GM12878 (cell line): ENCODE measurements around the gene BEST4. TPM values are rescaled to one million over a fixed set of nuclear protein-coding genes. Genes with fewer than 3 reads are reported as not detected.

Experiments
- ATAC-seq: fragments of 200-7000 bp; cut with Tn5 transposase; 3 replicates; pipeline ENCODE4 v1.9.1; 2020; ENCODE audit warnings: mild to moderate bottlenecking, moderate library complexity
- BruUV-seq: library from RNA; stranded (reverse); fragments of 400-500 nt; replicated peaks from 2 replicates; lab custom pipeline; 2021; lab: Mats Ljungman, UMichigan
- CTCF ChIA-PET: fragments of 300-600 bp; sonication (Branson Sonifier 250); formaldehyde crosslinking; extraction: SDS; loops from one replicate; lab custom pipeline; 2021; ENCODE audit warnings: inconsistent platforms; lab: Yijun Ruan, JAX
- POLR2A ChIA-PET: fragments of 350-600 bp; formaldehyde crosslinking; extraction: SDS; loops from one replicate; lab custom pipeline; 2021; ENCODE audit warnings: inconsistent platforms; lab: Charles Lee
- RAD21 ChIA-PET: fragments of 300-600 bp; sonication (Branson Sonifier 250); formaldehyde crosslinking; loops from one replicate; lab custom pipeline; 2023; ENCODE audit warnings: antibody characterized with exemption; ENCODE audit not compliant: unreplicated experiment; lab: Charles Lee
- SMC1A ChIA-PET: fragments of 300-600 bp; sonication (Branson Sonifier 250); formaldehyde crosslinking; loops from one replicate; lab custom pipeline; 2023; ENCODE audit not compliant: unreplicated experiment, uncharacterized antibody; lab: Charles Lee
- DNase-seq: peaks from one replicate; pipeline ENCODE4 v3.0.0-alpha.2; 2011; ENCODE audit warnings: low read depth, low spot score
- FAIRE-seq: peaks from 3 replicates; lab custom pipeline; 2011; peaks lifted over from hg19 to GRCh38; lab: Jason Lieb, UNC
- H2AFZ ChIP-seq: 2 replicates; pipeline ENCODE4 v1.6.0; 2011; ENCODE audit warnings: low read depth, low read length, control low read depth; ENCODE audit not compliant: control insufficient read depth
- H3K27ac ChIP-seq: 2 replicates; pipeline ENCODE4 v1.5.1; 2011; ENCODE audit warnings: control low read depth; ENCODE audit not compliant: control insufficient read depth, insufficient read depth
- H3K27me3 ChIP-seq, 2 experiments: replicated peaks in 1 of 2; 2 replicates each; pipeline versions ENCODE4 v1.6.0 to v1.6.1; 2011; ENCODE audit warnings: low read length in 1 of 2; ENCODE audit not compliant: control insufficient read depth in 2 of 2, insufficient read depth in 2 of 2
- H3K36me3 ChIP-seq, 2 experiments: 2 replicates each; pipeline ENCODE4 v1.5.1; 2011; ENCODE audit warnings: low read length in 1 of 2; ENCODE audit not compliant: control insufficient read depth in 2 of 2, insufficient read depth in 2 of 2
- H3K4me1 ChIP-seq: 2 replicates; pipeline ENCODE4 v1.6.1; 2011; ENCODE audit warnings: mild to moderate bottlenecking, low read length, moderate library complexity, mixed read lengths; ENCODE audit not compliant: control insufficient read depth, insufficient read depth
- H3K4me2 ChIP-seq: 2 replicates; pipeline ENCODE4 v1.6.0; 2011; ENCODE audit warnings: control low read depth; ENCODE audit not compliant: control insufficient read depth, insufficient read depth
- H3K4me3 ChIP-seq: fragments of 200-600 bp; sonication (generic); 2 replicates; pipeline ENCODE4 v1.5.1; 2016
- H3K79me2 ChIP-seq: 2 replicates; pipeline ENCODE4 v1.6.0; 2011; ENCODE audit warnings: low read length; ENCODE audit not compliant: control insufficient read depth, insufficient read depth
- H3K9ac ChIP-seq: 2 replicates; pipeline ENCODE4 v1.8.0; 2011; ENCODE audit warnings: low read length, control low read depth, mixed read lengths; ENCODE audit not compliant: control insufficient read depth, insufficient read depth
- H3K9me3 ChIP-seq: replicated peaks from 3 replicates; pipeline ENCODE4 v1.5.1; 2011; ENCODE audit warnings: mild to moderate bottlenecking, low read length; ENCODE audit not compliant: control insufficient read depth, insufficient read depth
- H4K20me1 ChIP-seq: 2 replicates; pipeline ENCODE4 v1.6.0; 2011; ENCODE audit not compliant: control insufficient read depth, insufficient read depth
- ATF7 ChIP-seq: fragments of 450-650 bp; IDR thresholded peaks from 2 replicates; pipeline ENCODE4 v1.6.1; 2016; ENCODE audit warnings: low read depth, mild to moderate bottlenecking
- BHLHE40 ChIP-seq, 2 experiments: fragments of 450-650 bp in 1 of 2; IDR thresholded peaks; 2 replicates each; pipeline ENCODE4 v1.6.1; 2011 to 2017; ENCODE audit warnings: low read depth in 2 of 2, borderline replicate concordance in 1 of 2, improper control_type of control experiment in 1 of 2, low read length in 1 of 2, mild to moderate bottlenecking in 1 of 2
- GABPA ChIP-seq: IDR thresholded peaks from 2 replicates; pipeline ENCODE4 v1.6.1; 2014; ENCODE audit warnings: antibody characterized with exemption, low read depth, mild to moderate bottlenecking, inconsistent platforms
- JUNB ChIP-seq: IDR thresholded peaks from 2 replicates; pipeline ENCODE4 v1.6.1; 2016; ENCODE audit warnings: antibody characterized with exemption, mild to moderate bottlenecking
- MEF2B ChIP-seq: fragments of 450-650 bp; IDR thresholded peaks from 2 replicates; pipeline ENCODE4 v1.6.1; 2018; ENCODE audit warnings: mild to moderate bottlenecking, moderate library complexity; ENCODE audit not compliant: partially characterized antibody, poor library complexity, severe bottlenecking
- MXI1 ChIP-seq: fragments of 150-350 bp; IDR thresholded peaks from 2 replicates; pipeline ENCODE4 v1.6.1; 2011; ENCODE audit warnings: low read depth, mild to moderate bottlenecking, inconsistent platforms, low read length, improper control_type of control experiment
- MYC ChIP-seq: IDR thresholded peaks from 2 replicates; pipeline ENCODE4 v1.6.1; 2011; ENCODE audit warnings: mild to moderate bottlenecking, low read length, moderate library complexity, inconsistent platforms; ENCODE audit not compliant: insufficient read depth, insufficient replicate concordance, insufficient read length, severe bottlenecking
- RFX5 ChIP-seq: IDR thresholded peaks from 2 replicates; pipeline ENCODE4 v1.6.1; 2011; ENCODE audit warnings: low read depth, low read length, improper control_type of control experiment
- SMARCA5 ChIP-seq: fragments of 450-650 bp; IDR thresholded peaks from 2 replicates; pipeline ENCODE4 v1.6.1; 2017; ENCODE audit warnings: mild to moderate bottlenecking
- SPI1 ChIP-seq: IDR thresholded peaks from 2 replicates; pipeline ENCODE4 v1.6.1; 2011; ENCODE audit warnings: low read depth, mild to moderate bottlenecking, low read length, moderate library complexity, borderline replicate concordance; ENCODE audit not compliant: insufficient read depth
- SUPT20H ChIP-seq: IDR thresholded peaks from 2 replicates; pipeline ENCODE4 v1.6.1; 2011; ENCODE audit warnings: low read depth, mild to moderate bottlenecking, low read length, moderate library complexity, borderline replicate concordance; ENCODE audit not compliant: control insufficient read depth
- TBL1XR1 ChIP-seq: IDR thresholded peaks from 2 replicates; pipeline ENCODE4 v1.6.1; 2012; ENCODE audit warnings: low read depth, low read length, improper control_type of control experiment
- WGBS: methylation state at CpG from one replicate; pipeline ENCODE4 v1.1.6; 2016; ENCODE audit warnings: low lambda C conversion rate; ENCODE audit not compliant: insufficient replicate concordance, insufficient coverage; ENCODE audit errors: missing lambda C conversion rate; 5-methylcytosine and 5-hydroxymethylcytosine counted together
- in situ Hi-C: fragments of 300-500 bp; cut with MboI; formaldehyde crosslinking; loops from 9 replicates; pipeline ENCODE4 v1.14.3; 2018; ENCODE audit warnings: mixed read lengths
- intact Hi-C: fragments of 100-400 bp; cut with micrococcal nuclease; formaldehyde crosslinking; loops from one replicate; pipeline ENCODE4 v1.14.2; 2022; ENCODE audit not compliant: unreplicated experiment
- polyA plus RNA-seq, 11 experiments: library from polyadenylated mRNA; depleted of rRNA in 4 of 11; unstranded in 6 of 11; stranded (reverse) in 5 of 11; fragments of >200 nt; fragmentation: Nextera tagmentation in 4 of 11; fragmentation: Illumina TruSeq in 1 of 11; extraction: Ambion mirVana in 4 of 11; extraction: Trizol in 1 of 11; gene quantifications; 1 replicate in 1 of 11; 2 replicates in 10 of 11; pipeline versions ENCODE4 v1.2.1 to v1.2.3, GENCODE V29; 2011 to 2016; ENCODE audit warnings: inconsistent platforms in 2 of 11, missing spikeins in 2 of 11, low read depth in 1 of 11
- total RNA-seq, 4 experiments: library from RNA; depleted of rRNA in 3 of 4; stranded (reverse); fragments of >200 nt in 3 of 4; fragmentation: Illumina TruSeq in 1 of 4; extraction: Trizol in 1 of 4; gene quantifications; 2 replicates each; pipeline versions ENCODE4 v1.2.1 to v1.2.3, GENCODE V29; 2013 to 2021
- TF ChIP-seq, protein P1 (sequence below): fragments of 450-650 bp; IDR thresholded peaks from 2 replicates; pipeline ENCODE4 v1.6.1; 2018; ENCODE audit warnings: borderline replicate concordance, mild to moderate bottlenecking; ENCODE audit not compliant: partially characterized antibody
- TF ChIP-seq, protein P2 (sequence below): IDR thresholded peaks from 2 replicates; pipeline ENCODE4 v1.6.1; 2012; ENCODE audit warnings: low read depth, low read length, improper control_type of control experiment
- TF ChIP-seq, protein P3 (sequence below): fragments of 450-650 bp; IDR thresholded peaks from 2 replicates; pipeline ENCODE4 v1.6.1; 2016; ENCODE audit warnings: mild to moderate bottlenecking

Gene BEST4
- total and polyA plus RNA-seq, 10 of the 15 experiments (the other 5 are each of a cell fraction or from before 2014, with no cell fraction given): 0.06 to 1.3 (median 0.42) TPM

DNA sequence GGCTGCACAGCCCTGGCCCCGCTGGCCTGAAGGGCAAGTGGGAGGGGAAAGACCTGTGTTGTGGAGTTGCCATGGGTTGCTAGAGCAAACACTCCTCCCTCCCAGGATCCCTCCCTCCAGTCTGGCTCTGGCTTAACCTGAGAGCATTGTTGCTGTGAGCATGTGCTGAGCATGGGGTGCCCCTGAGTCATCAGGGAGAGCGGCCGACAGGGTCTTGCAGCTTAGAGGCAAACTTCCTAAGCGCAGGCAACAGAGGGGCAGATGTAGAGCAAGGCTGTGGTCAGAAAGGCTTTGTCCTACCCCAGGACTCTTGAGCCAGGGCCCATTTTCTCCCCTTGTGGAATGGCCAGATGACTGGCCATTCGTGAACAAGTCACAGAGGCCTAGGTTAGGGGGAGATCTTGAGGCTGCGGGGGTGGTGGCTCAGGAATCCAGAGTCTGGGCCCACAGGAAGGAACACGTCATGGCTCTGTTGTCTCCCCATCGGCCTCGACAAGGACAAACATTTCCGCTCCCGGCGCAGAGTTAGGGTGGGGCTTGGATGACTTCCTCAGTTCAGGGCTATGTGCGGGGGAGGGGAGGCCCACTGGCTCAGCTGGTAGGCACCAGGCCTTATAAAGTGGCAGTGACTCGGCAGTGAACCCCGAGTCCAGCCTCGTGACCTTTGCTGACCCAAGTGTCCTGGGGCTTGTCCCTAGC, 19.5 kb upstream of the BEST4 start:
- ATAC-seq (peak; percentile 64), FAIRE-seq (peak; percentile 94), DNase-seq (peak; percentile 65)
- BruUV-seq: no TSS peak
- POLR2A ChIA-PET: interaction anchor here (0.6 to 5.1 kb wide), 8 partner anchors 8 to 661 kb away, joined by 4 to 59 read pairs (median 14); partner anchors contain the start of genes PLK3 and RNU5D-1
- Histone ChIP-seq H3K9me3 (no peaks in the 10 kb centered on the region), H3K4me1 (peaks cover 52% of the 10 kb centered on the region), H3K27ac (peak overlapping the region; percentile 95), H3K4me2 (peak overlapping the region; percentile 49; the same call in 1 of the 2 replicates), H3K27me3 (no peaks in the 10 kb centered on the region), H4K20me1 (no peaks in the 10 kb centered on the region), H2AFZ (peak overlapping the region; percentile 52), H3K4me3 (no peak overlapping the region), H3K9ac (peak overlapping the region; percentile 75), H3K36me3 (peaks cover 3 to 9% of the 10 kb centered on the region in 2 experiments; a peak in 3 of 4 replicates), H3K79me2 (peaks cover 2% of the 10 kb centered on the region; the same call in 1 of the 2 replicates)
- RAD21 ChIA-PET: interaction anchor here (2.7 to 3.5 kb wide), 4 partner anchors 8 to 85 kb away, joined by 21 to 41 read pairs (median 27); partner anchors contain the start of genes PLK3 and RNU5D-1
- WGBS: 1% methylated on average over 16 of the region's 16 CpGs
- intact Hi-C loops (no loop called here), in situ Hi-C loops (loop anchor here (5.0 kb wide), 1 partner anchor 75 kb away; the partner anchor contains the start of gene RNU5D-1)
- CTCF ChIA-PET: interaction anchor here (1.4 to 4.1 kb wide), 4 partner anchors 8 to 78 kb away, joined by 4 to 47 read pairs (median 22); partner anchors contain the start of genes PLK3 and RNU5D-1
- SMC1A ChIA-PET: interaction anchor here (0.9 to 4.6 kb wide), 6 partner anchors 12 to 205 kb away, joined by 3 to 52 read pairs (median 6); partner anchors contain the start of gene UROD
- 0 out of 2 replicates have a peak, but pooled peaks have one; percentile 38 for TF ChIP-seq MXI1
- TF ChIP-seq MYC: no peak
- TF ChIP-seq SUPT20H: no peak
- TF ChIP-seq ATF7: peak; percentile 75
- TF ChIP-seq, protein P1, sequence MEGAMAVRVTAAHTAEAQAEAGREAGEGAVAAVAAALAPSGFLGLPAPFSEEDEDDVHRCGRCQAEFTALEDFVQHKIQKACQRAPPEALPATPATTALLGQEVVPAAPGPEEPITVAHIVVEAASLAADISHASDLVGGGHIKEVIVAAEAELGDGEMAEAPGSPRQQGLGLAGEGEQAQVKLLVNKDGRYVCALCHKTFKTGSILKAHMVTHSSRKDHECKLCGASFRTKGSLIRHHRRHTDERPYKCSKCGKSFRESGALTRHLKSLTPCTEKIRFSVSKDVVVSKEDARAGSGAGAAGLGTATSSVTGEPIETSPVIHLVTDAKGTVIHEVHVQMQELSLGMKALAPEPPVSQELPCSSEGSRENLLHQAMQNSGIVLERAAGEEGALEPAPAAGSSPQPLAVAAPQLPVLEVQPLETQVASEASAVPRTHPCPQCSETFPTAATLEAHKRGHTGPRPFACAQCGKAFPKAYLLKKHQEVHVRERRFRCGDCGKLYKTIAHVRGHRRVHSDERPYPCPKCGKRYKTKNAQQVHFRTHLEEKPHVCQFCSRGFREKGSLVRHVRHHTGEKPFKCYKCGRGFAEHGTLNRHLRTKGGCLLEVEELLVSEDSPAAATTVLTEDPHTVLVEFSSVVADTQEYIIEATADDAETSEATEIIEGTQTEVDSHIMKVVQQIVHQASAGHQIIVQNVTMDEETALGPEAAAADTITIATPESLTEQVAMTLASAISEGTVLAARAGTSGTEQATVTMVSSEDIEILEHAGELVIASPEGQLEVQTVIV: peak; percentile 11
- peak; percentile 78 for TF ChIP-seq RFX5
- TF ChIP-seq, protein P2, sequence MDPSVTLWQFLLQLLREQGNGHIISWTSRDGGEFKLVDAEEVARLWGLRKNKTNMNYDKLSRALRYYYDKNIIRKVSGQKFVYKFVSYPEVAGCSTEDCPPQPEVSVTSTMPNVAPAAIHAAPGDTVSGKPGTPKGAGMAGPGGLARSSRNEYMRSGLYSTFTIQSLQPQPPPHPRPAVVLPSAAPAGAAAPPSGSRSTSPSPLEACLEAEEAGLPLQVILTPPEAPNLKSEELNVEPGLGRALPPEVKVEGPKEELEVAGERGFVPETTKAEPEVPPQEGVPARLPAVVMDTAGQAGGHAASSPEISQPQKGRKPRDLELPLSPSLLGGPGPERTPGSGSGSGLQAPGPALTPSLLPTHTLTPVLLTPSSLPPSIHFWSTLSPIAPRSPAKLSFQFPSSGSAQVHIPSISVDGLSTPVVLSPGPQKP: 0 out of 2 replicates have a peak, but pooled peaks have one; percentile 27
- TF ChIP-seq SPI1: peak; percentile 54; the same call in 1 of the 2 replicates
- no peak for TF ChIP-seq GABPA
- TF ChIP-seq BHLHE40 (IDR thresholded peaks at IDR 0.05; ENCODE audit: borderline replicate concordance in 1 of 2, low read depth in 2 of 2, low read length in 1 of 2): peak; percentile 32 to 46; a peak in 1 of 4 replicates
- no peak for TF ChIP-seq MEF2B
- TF ChIP-seq, protein P3, sequence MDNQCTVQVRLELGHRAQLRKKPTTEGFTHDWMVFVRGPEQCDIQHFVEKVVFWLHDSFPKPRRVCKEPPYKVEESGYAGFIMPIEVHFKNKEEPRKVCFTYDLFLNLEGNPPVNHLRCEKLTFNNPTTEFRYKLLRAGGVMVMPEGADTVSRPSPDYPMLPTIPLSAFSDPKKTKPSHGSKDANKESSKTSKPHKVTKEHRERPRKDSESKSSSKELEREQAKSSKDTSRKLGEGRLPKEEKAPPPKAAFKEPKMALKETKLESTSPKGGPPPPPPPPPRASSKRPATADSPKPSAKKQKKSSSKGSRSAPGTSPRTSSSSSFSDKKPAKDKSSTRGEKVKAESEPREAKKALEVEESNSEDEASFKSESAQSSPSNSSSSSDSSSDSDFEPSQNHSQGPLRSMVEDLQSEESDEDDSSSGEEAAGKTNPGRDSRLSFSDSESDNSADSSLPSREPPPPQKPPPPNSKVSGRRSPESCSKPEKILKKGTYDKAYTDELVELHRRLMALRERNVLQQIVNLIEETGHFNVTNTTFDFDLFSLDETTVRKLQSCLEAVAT: peak; percentile 47; the same call in 1 of the 2 replicates
- TF ChIP-seq SMARCA5: peak; percentile 81
- no peak for TF ChIP-seq TBL1XR1
- no peak for TF ChIP-seq JUNB
